K562 (cell line): ENCODE results near the gene RHOB. TPM values are rescaled to one million over a fixed set of nuclear protein-coding genes. Genes with fewer than 3 reads are reported as not detected.

ENCODE experiments used
- ATAC-seq: fragments of 200-7000 bp; cut with Tn5 transposase; 3 replicates; pipeline ENCODE4 v1.9.1; 2020; ENCODE audit warnings: moderate library complexity
- BruUV-seq: library from RNA; stranded (reverse); fragments of 400-500 nt; replicated peaks from 2 replicates; lab custom pipeline; 2021; lab: Mats Ljungman, UMichigan
- CTCF ChIA-PET: fragments of 300-600 bp; formaldehyde crosslinking; extraction: SDS; loops from one replicate; lab custom pipeline; 2021; ENCODE audit warnings: low intra/inter-chr PET ratio; lab: Yijun Ruan, JAX
- POLR2A ChIA-PET: fragments of 300-600, 350-650 bp; sonication (Branson Sonifier 250); formaldehyde crosslinking; extraction: SDS; loops from one replicate; lab custom pipeline; 2021; ENCODE audit warnings: antibody characterized with exemption, inconsistent platforms; lab: Yijun Ruan, JAX
- DNase-seq, 4 experiments: peaks; one replicate each; pipeline versions ENCODE4 v3.0.0 to v3.0.0-alpha.2; 2011 to 2018; ENCODE audit warnings: low spot score in 3 of 4, mixed read lengths in 3 of 4; ENCODE audit errors: extremely low read depth in 1 of 4
- FAIRE-seq: peaks from 2 replicates; lab custom pipeline; 2011; peaks lifted over from hg19 to GRCh38; lab: Jason Lieb, UNC
- H2AFZ ChIP-seq: 2 replicates; pipeline ENCODE4 v1.6.0; 2011; ENCODE audit warnings: low read depth, low read length, control low read depth, inconsistent platforms
- H3K27ac ChIP-seq: fragments of 200-600 bp; 3 replicates; pipeline ENCODE4 v1.8.0; 2011; ENCODE audit warnings: low read depth, mild to moderate bottlenecking, control low read depth, inconsistent platforms, low read length, moderate library complexity, mixed read lengths; ENCODE audit errors: extremely low read depth
- H3K27me3 ChIP-seq, 2 experiments: fragments of 300-600 bp in 1 of 2; 2 replicates in 1 of 2; 3 replicates in 1 of 2; pipeline versions ENCODE4 v1.6.0 to v1.8.0; 2011; ENCODE audit warnings: inconsistent platforms in 2 of 2, low read length in 2 of 2, mild to moderate bottlenecking in 1 of 2, mixed read lengths in 1 of 2, moderate library complexity in 1 of 2; ENCODE audit not compliant: control insufficient read depth in 2 of 2, insufficient read depth in 2 of 2
- H3K36me3 ChIP-seq: fragments of 300-600 bp; 3 replicates; pipeline ENCODE4 v1.8.0; 2011; ENCODE audit warnings: mild to moderate bottlenecking, low read length, inconsistent platforms; ENCODE audit not compliant: control insufficient read depth, insufficient read depth
- H3K4me1 ChIP-seq, 2 experiments: fragments of 200-600 bp in 1 of 2; replicated peaks in 1 of 2; 2 replicates in 1 of 2; 3 replicates in 1 of 2; pipeline versions ENCODE4 v1.5.1 to v1.8.0; 2011; ENCODE audit warnings: inconsistent platforms in 2 of 2, low read length in 2 of 2, mild to moderate bottlenecking in 1 of 2, mixed read lengths in 1 of 2, moderate library complexity in 1 of 2; ENCODE audit not compliant: control insufficient read depth in 2 of 2, insufficient read depth in 2 of 2
- H3K4me2 ChIP-seq: 2 replicates; pipeline ENCODE4 v1.6.1; 2011; ENCODE audit warnings: low read length, control low read depth, inconsistent platforms, mixed read lengths; ENCODE audit not compliant: insufficient read depth
- H3K4me3 ChIP-seq: fragments of 200-600 bp; sonication (generic), shearing (Covaris generic); 2 replicates; pipeline ENCODE4 v1.5.1; 2016; ENCODE audit warnings: control low read depth, inconsistent platforms
- H3K79me2 ChIP-seq: fragments of 200-600 bp; 3 replicates; pipeline ENCODE4 v1.8.0; 2011; ENCODE audit warnings: low read length, inconsistent platforms; ENCODE audit not compliant: control insufficient read depth, insufficient read depth
- H3K9ac ChIP-seq, 2 experiments: 2 replicates each; pipeline versions ENCODE4 v1.6.0 to v1.6.1; 2011; ENCODE audit warnings: low read depth in 2 of 2, low read length in 2 of 2, control low read depth in 1 of 2, inconsistent platforms in 1 of 2, mild to moderate bottlenecking in 1 of 2, mixed read lengths in 1 of 2; ENCODE audit not compliant: insufficient read depth in 1 of 2
- H3K9me1 ChIP-seq: one replicate; pipeline ENCODE4 v1.6.0; 2011; ENCODE audit warnings: inconsistent platforms, mild to moderate bottlenecking, low read length, moderate library complexity; ENCODE audit not compliant: control insufficient read depth, insufficient read depth
- H3K9me3 ChIP-seq: replicated peaks from 2 replicates; pipeline ENCODE4 v1.5.1; 2011; ENCODE audit warnings: low read depth, low read length, inconsistent platforms; ENCODE audit not compliant: control insufficient read depth, insufficient read depth
- H4K20me1 ChIP-seq: replicated peaks from 2 replicates; pipeline ENCODE4 v1.6.1; 2011; ENCODE audit warnings: low read length, inconsistent platforms, mixed read lengths; ENCODE audit not compliant: control insufficient read depth, insufficient read depth
- C11orf30 ChIP-seq: fragments of 450-650 bp; IDR thresholded peaks from 2 replicates; pipeline ENCODE4 v1.6.1; 2016; ENCODE audit warnings: low read depth, mild to moderate bottlenecking
- ELF2 ChIP-seq: fragments of 250-450 bp; sonication (Bioruptor Pico); IDR thresholded peaks from 2 replicates; pipeline ENCODE4 v1.5.0; 2021; ENCODE audit warnings: mild to moderate bottlenecking
- GTF2E2 ChIP-seq: fragments of 200-800 bp; sonication (Bioruptor generic); IDR thresholded peaks from 2 replicates; pipeline ENCODE4 v1.6.1; 2016; ENCODE audit warnings: missing genetic modification characterization, missing compliant biosample characterization
- GTF2F1 ChIP-seq: IDR thresholded peaks from 2 replicates; pipeline ENCODE4 v1.6.1; 2011; ENCODE audit warnings: low read depth, low read length, improper control_type of control experiment
- HDAC2 ChIP-seq: fragments of 450-650 bp; IDR thresholded peaks from 2 replicates; pipeline ENCODE4 v1.6.1; 2016; ENCODE audit warnings: mild to moderate bottlenecking
- HDGF ChIP-seq: fragments of 450-650 bp; IDR thresholded peaks from 2 replicates; pipeline ENCODE4 v1.6.1; 2016
- HEY1 ChIP-seq: fragments of 250-450 bp; sonication (Bioruptor Pico); IDR thresholded peaks from 2 replicates; pipeline ENCODE4 v1.5.0; 2020; ENCODE audit warnings: mild to moderate bottlenecking, moderate library complexity, borderline replicate concordance
- MTA2 ChIP-seq: fragments of 450-650 bp; IDR thresholded peaks from 2 replicates; pipeline ENCODE4 v1.6.1; 2016; ENCODE audit warnings: low read depth
- MYNN ChIP-seq, 2 experiments: sonication (generic); formaldehyde crosslinking in 1 of 2; IDR thresholded peaks; 2 replicates each; pipeline versions ENCODE4 v1.5.0 to v1.6.1; 2016 to 2020; ENCODE audit warnings: antibody characterized with exemption in 1 of 2, missing genetic modification reagents in 1 of 2
- NFXL1 ChIP-seq: fragments of 450-650 bp; formaldehyde crosslinking; IDR thresholded peaks from 2 replicates; pipeline ENCODE4 v1.4.0; 2021; ENCODE audit warnings: mild to moderate bottlenecking
- RBM14 ChIP-seq: fragments of 200-400 bp; formaldehyde crosslinking; IDR thresholded peaks from 2 replicates; pipeline ENCODE4 v1.6.1; 2018; ENCODE audit warnings: low read depth, mild to moderate bottlenecking, low read length, moderate library complexity, borderline replicate concordance; ENCODE audit not compliant: insufficient read depth
- SREBF2 ChIP-seq: sonication (generic); formaldehyde crosslinking; IDR thresholded peaks from 2 replicates; pipeline ENCODE4 v1.4.0; 2020; ENCODE audit warnings: mild to moderate bottlenecking, missing genetic modification reagents
- TCF7 ChIP-seq: sonication (generic); IDR thresholded peaks from 2 replicates; pipeline ENCODE4 v1.6.1; 2016; ENCODE audit warnings: antibody characterized with exemption, borderline replicate concordance
- ZBTB9 ChIP-seq: fragments of 450-650 bp; formaldehyde crosslinking; IDR thresholded peaks from 2 replicates; pipeline ENCODE4 v1.4.0; 2020; ENCODE audit warnings: mild to moderate bottlenecking, moderate library complexity
- ZNF263 ChIP-seq: sonication (generic); formaldehyde crosslinking; IDR thresholded peaks from 2 replicates; pipeline ENCODE4 v1.8.0; 2022; ENCODE audit warnings: mild to moderate bottlenecking, missing genetic modification reagents, borderline replicate concordance
- ZNF449 ChIP-seq: fragments of 250-450 bp; sonication (Bioruptor Pico); IDR thresholded peaks from 2 replicates; pipeline ENCODE4 v1.8.0; 2022; ENCODE audit warnings: moderate library complexity, mild to moderate bottlenecking, inconsistent platforms
- whole genome bisulfite sequencing: fragments of 100-300 bp; shearing (Covaris generic); methylation state at CpG from one replicate; pipeline ENCODE4 v1.1.6; 2016; ENCODE audit warnings: low coverage, mixed read lengths; ENCODE audit not compliant: insufficient coverage; ENCODE audit errors: missing lambda C conversion rate; 5-methylcytosine and 5-hydroxymethylcytosine counted together
- in situ Hi-C: fragments of 300-500 bp; cut with MboI; formaldehyde crosslinking; loops from 4 replicates; pipeline ENCODE4 v1.15.0; 2018; ENCODE audit warnings: inconsistent platforms, mixed read lengths
- intact Hi-C: fragments of 100-400 bp; cut with micrococcal nuclease; formaldehyde crosslinking; loops from 2 replicates; pipeline ENCODE4 v1.14.2; 2022
- polyA plus RNA-seq, 8 experiments: library from polyadenylated mRNA; depleted of rRNA in 4 of 8; stranded (reverse) in 5 of 8; unstranded in 3 of 8; fragments of >200 nt; fragmentation: Nextera tagmentation in 2 of 8; fragmentation: Illumina TruSeq in 1 of 8; extraction: Ambion mirVana in 2 of 8; extraction: Trizol in 1 of 8; gene quantifications; 2 replicates each; pipeline versions ENCODE4 v1.2.1 to v1.2.3, GENCODE V29; 2011 to 2014; ENCODE audit warnings: inconsistent platforms in 1 of 8, missing spikeins in 1 of 8
- total RNA-seq, 7 experiments: library from RNA; depleted of rRNA in 6 of 7; stranded (reverse); fragments of >200 nt in 6 of 7; fragmentation: Illumina TruSeq in 2 of 7; extraction: Trizol in 2 of 7; gene quantifications; 2 replicates each; pipeline versions ENCODE4 v1.2.1 to v1.2.3, GENCODE V29; 2011 to 2021; ENCODE audit warnings: low replicate concordance in 1 of 7

Gene RHOB
- total and polyA plus RNA-seq, 9 of the 15 experiments (the other 6 are each of a cell fraction or from before 2014, with no cell fraction given) = 0.07 to 4.8 (median 1.1) TPM

- TF ChIP-seq ZNF449 (CRISPR knock-in tag) = no peak
- no peak for TF ChIP-seq GTF2E2 (tag)
- TF ChIP-seq GTF2F1 = no peak
- TF ChIP-seq HDGF = no peak
Observed at GRCh38 chr2:20427931-20428526, 18.8 kb upstream of the RHOB start (continued).

GRCh38 chr2:20428717-20429490 is 18.0 kb upstream of the RHOB start:
- no peak for ATAC-seq
- no peak overlapping the region for H3K4me2 ChIP-seq
- no peaks in the 10 kb centered on the region for H4K20me1 ChIP-seq
- TF ChIP-seq HDAC2 = no peak
- TF ChIP-seq ZBTB9 = no peak
- no peak for TF ChIP-seq ZNF263 (CRISPR knock-in tag)
- no peak for TF ChIP-seq C11orf30
- no peak for TF ChIP-seq SREBF2 (CRISPR knock-in tag)
- TF ChIP-seq HEY1 (CRISPR knock-in tag) = no peak
- TF ChIP-seq RBM14 = no peak
- no peak for TF ChIP-seq TCF7
- no peak for TF ChIP-seq ELF2 (CRISPR knock-in tag)
- no peak for TF ChIP-seq NFXL1 (CRISPR knock-in tag)
- no peak for TF ChIP-seq MYNN (IDR thresholded peaks at IDR 0.05)
- TF ChIP-seq MYNN (CRISPR knock-in tag; IDR thresholded peaks at IDR 0.05) = no peak
- TF ChIP-seq MTA2 = no peak
- CTCF ChIA-PET = no interaction called here
- no TSS peak for BruUV-seq
- intact Hi-C loops (loop anchor here (10.0 kb wide), 1 partner anchor 324 kb away; no protein-coding TSS in a partner anchor), in situ Hi-C loops (loop anchor here (25.0 kb wide), 1 partner anchor 508 kb away; no protein-coding TSS in a partner anchor)
- no peak overlapping the region for H3K4me3 ChIP-seq
- no peak overlapping the region for H3K9ac ChIP-seq
- POLR2A ChIA-PET = interaction anchor here (1.8 kb wide), 1 partner anchor 10 kb away, joined by 8 read pairs; no protein-coding TSS in a partner anchor
- no peak for FAIRE-seq
- no peaks in the 10 kb centered on the region; a peak in 1 of 5 replicates for H3K27me3 ChIP-seq
- DNase-seq = no peak
- WGBS = 14% methylated on average over 11 of the region's 11 CpGs
- H3K79me2 ChIP-seq = no peaks in the 10 kb centered on the region
- no peaks in the 10 kb centered on the region for H3K9me1 ChIP-seq
- H2AFZ ChIP-seq = no peak overlapping the region
- no peaks in the 10 kb centered on the region for H3K36me3 ChIP-seq
- H3K27ac ChIP-seq = no peak overlapping the region
- no peaks in the 10 kb centered on the region for H3K9me3 ChIP-seq
- peaks cover 11 to 35% of the 10 kb centered on the region in 2 experiments for H3K4me1 ChIP-seq
